WTC11 (cell line): Measurements from ENCODE around the gene GALNTL6. TPM values are rescaled to one million over a fixed set of nuclear protein-coding genes. Genes with fewer than 3 reads are reported as not detected.

Experiments
- ATAC-seq: fragments of 200-7000 bp; cut with Tn5 transposase; 2 replicates; pipeline ENCODE4 v1.10.0; 2021; ENCODE audit warnings: mild to moderate bottlenecking, moderate library complexity
- CTCF ChIA-PET: fragments of 300-600 bp; sonication (Branson Sonifier 250); formaldehyde crosslinking; loops from one replicate; lab custom pipeline; 2021; ENCODE audit warnings: antibody characterized with exemption; lab: Charles Lee
- POLR2A ChIA-PET: fragments of 350-600 bp; sonication (Branson Sonifier 250); formaldehyde crosslinking; loops from one replicate; lab custom pipeline; 2021; ENCODE audit warnings: antibody characterized with exemption; lab: Charles Lee
- DNase-seq: peaks from one replicate; pipeline ENCODE4 v3.0.0; 2021; ENCODE audit warnings: low spot score
- H3K27ac Mint-ChIP-seq: 2 replicates; pipeline ENCODE4 v1.8.0; 2021; ENCODE audit warnings: mixed read lengths
- H3K27me3 Mint-ChIP-seq: 2 replicates; pipeline ENCODE4 v1.8.0; 2021; ENCODE audit warnings: low read depth, mild to moderate bottlenecking, moderate library complexity, mixed read lengths
- H3K36me3 Mint-ChIP-seq: 2 replicates; pipeline ENCODE4 v1.8.0; 2021; ENCODE audit warnings: mixed read lengths
- H3K4me1 Mint-ChIP-seq: 2 replicates; pipeline ENCODE4 v1.8.0; 2022; ENCODE audit warnings: mixed read lengths
- H3K4me3 Mint-ChIP-seq: 2 replicates; pipeline ENCODE4 v1.8.0; 2021; ENCODE audit warnings: mild to moderate bottlenecking, moderate library complexity, mixed read lengths
- H3K9me3 Mint-ChIP-seq: 2 replicates; pipeline ENCODE4 v1.8.0; 2021; ENCODE audit warnings: mixed read lengths
- CREB1 ChIP-seq: sonication (generic); formaldehyde crosslinking; IDR thresholded peaks from 2 replicates; pipeline ENCODE4 v1.8.0; 2023; ENCODE audit warnings: mild to moderate bottlenecking, missing genetic modification reagents
- ETV6 ChIP-seq: sonication (generic); formaldehyde crosslinking; IDR thresholded peaks from 2 replicates; pipeline ENCODE4 v1.8.1; 2022; ENCODE audit warnings: mild to moderate bottlenecking, missing genetic modification reagents
- GABPB1 ChIP-seq: sonication (generic); formaldehyde crosslinking; IDR thresholded peaks from 2 replicates; pipeline ENCODE4 v1.8.1; 2023; ENCODE audit warnings: mild to moderate bottlenecking, missing genetic modification reagents
- IRF2 ChIP-seq: sonication (generic); formaldehyde crosslinking; IDR thresholded peaks from 2 replicates; pipeline ENCODE4 v1.8.0; 2022; ENCODE audit warnings: low read depth, missing genetic modification reagents, borderline replicate concordance
- KAT7 ChIP-seq: sonication (generic); formaldehyde crosslinking; IDR thresholded peaks from 2 replicates; pipeline ENCODE4 v1.8.1; 2023; ENCODE audit warnings: missing genetic modification reagents, mild to moderate bottlenecking, borderline replicate concordance
- SMAD4 ChIP-seq: sonication (generic); formaldehyde crosslinking; IDR thresholded peaks from 2 replicates; pipeline ENCODE4 v1.8.0; 2022; ENCODE audit warnings: mild to moderate bottlenecking, missing genetic modification reagents
- SP1 ChIP-seq: sonication (generic); formaldehyde crosslinking; conservative IDR thresholded peaks from 2 replicates; pipeline ENCODE4 v1.8.1; 2022; ENCODE audit warnings: missing genetic modification reagents
- TEAD4 ChIP-seq: sonication (generic); formaldehyde crosslinking; IDR thresholded peaks from 2 replicates; pipeline ENCODE4 v1.8.0; 2022; ENCODE audit warnings: mild to moderate bottlenecking, missing genetic modification reagents
- ZNF138 ChIP-seq: sonication (generic); formaldehyde crosslinking; conservative IDR thresholded peaks from 2 replicates; pipeline ENCODE4 v1.8.1; 2022; ENCODE audit warnings: mild to moderate bottlenecking, moderate library complexity, missing genetic modification reagents
- ZNF219 ChIP-seq: sonication (generic); formaldehyde crosslinking; IDR thresholded peaks from 2 replicates; pipeline ENCODE4 v1.8.0; 2023; ENCODE audit warnings: missing genetic modification reagents, mild to moderate bottlenecking, borderline replicate concordance
- ZNF317 ChIP-seq: sonication (generic); formaldehyde crosslinking; IDR thresholded peaks from 2 replicates; pipeline ENCODE4 v1.8.1; 2023; ENCODE audit warnings: low read depth, mild to moderate bottlenecking, moderate library complexity, missing genetic modification reagents, borderline replicate concordance
- total RNA-seq: library from RNA; stranded (reverse); gene quantifications from 3 replicates; pipeline ENCODE4 v1.2.3, GENCODE V29; 2021
- TF ChIP-seq, protein P1 (sequence below): sonication (generic); formaldehyde crosslinking; IDR thresholded peaks from 2 replicates; pipeline ENCODE4 v1.8.0; 2022; ENCODE audit warnings: mild to moderate bottlenecking, missing genetic modification reagents
- TF ChIP-seq, protein P2 (sequence below): sonication (generic); formaldehyde crosslinking; IDR thresholded peaks from 2 replicates; pipeline ENCODE4 v1.8.1; 2022; ENCODE audit warnings: mild to moderate bottlenecking, missing genetic modification reagents, moderate library complexity, borderline replicate concordance
- TF ChIP-seq, protein P3 (sequence below): sonication (generic); formaldehyde crosslinking; IDR thresholded peaks from 2 replicates; pipeline ENCODE4 v1.8.1; 2022; ENCODE audit warnings: low read depth, missing genetic modification reagents, borderline replicate concordance
- TF ChIP-seq, protein P4 (sequence below): fragments of 250-450 bp; sonication (Bioruptor Pico); IDR thresholded peaks from 2 replicates; pipeline ENCODE4 v2.1.2; 2022; ENCODE audit warnings: mild to moderate bottlenecking, moderate library complexity
- TF ChIP-seq, protein P5 (sequence below): sonication (generic); formaldehyde crosslinking; IDR thresholded peaks from 2 replicates; pipeline ENCODE4 v1.8.1; 2023; ENCODE audit warnings: mild to moderate bottlenecking, missing genetic modification reagents, borderline replicate concordance

The GALNTL6 gene
- total RNA-seq, 1 experiment from 2014 or later, result 0.24 TPM

DNA sequence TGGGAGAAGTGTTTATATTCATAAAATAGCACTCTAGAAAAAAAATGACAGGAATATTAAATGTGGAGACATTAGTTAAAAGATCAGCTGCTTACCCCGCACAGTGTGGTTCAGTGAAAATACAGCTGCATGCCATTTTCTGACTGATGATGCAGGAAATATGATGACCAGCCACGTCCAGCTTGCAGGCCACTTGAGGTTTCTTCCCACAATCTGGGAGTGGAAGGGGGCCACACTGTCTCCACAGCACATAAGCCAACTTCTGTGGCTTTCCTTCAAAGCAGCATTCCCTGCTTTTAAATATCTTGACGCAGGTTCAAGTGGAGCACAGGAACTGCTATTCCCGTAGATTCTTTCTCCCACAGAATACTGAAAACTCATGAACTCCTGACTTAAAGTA is 1182.0 kb downstream of the GALNTL6 start (continued):
- TF ChIP-seq, protein P1, sequence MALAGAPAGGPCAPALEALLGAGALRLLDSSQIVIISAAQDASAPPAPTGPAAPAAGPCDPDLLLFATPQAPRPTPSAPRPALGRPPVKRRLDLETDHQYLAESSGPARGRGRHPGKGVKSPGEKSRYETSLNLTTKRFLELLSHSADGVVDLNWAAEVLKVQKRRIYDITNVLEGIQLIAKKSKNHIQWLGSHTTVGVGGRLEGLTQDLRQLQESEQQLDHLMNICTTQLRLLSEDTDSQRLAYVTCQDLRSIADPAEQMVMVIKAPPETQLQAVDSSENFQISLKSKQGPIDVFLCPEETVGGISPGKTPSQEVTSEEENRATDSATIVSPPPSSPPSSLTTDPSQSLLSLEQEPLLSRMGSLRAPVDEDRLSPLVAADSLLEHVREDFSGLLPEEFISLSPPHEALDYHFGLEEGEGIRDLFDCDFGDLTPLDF (CRISPR knock-in tag), result no peak
- TF ChIP-seq ETV6 (CRISPR knock-in tag) (no peak), TEAD4 (no peak), ZNF317 (no peak)
- TF ChIP-seq, protein P2, sequence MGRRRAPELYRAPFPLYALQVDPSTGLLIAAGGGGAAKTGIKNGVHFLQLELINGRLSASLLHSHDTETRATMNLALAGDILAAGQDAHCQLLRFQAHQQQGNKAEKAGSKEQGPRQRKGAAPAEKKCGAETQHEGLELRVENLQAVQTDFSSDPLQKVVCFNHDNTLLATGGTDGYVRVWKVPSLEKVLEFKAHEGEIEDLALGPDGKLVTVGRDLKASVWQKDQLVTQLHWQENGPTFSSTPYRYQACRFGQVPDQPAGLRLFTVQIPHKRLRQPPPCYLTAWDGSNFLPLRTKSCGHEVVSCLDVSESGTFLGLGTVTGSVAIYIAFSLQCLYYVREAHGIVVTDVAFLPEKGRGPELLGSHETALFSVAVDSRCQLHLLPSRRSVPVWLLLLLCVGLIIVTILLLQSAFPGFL, result no peak

DNA sequence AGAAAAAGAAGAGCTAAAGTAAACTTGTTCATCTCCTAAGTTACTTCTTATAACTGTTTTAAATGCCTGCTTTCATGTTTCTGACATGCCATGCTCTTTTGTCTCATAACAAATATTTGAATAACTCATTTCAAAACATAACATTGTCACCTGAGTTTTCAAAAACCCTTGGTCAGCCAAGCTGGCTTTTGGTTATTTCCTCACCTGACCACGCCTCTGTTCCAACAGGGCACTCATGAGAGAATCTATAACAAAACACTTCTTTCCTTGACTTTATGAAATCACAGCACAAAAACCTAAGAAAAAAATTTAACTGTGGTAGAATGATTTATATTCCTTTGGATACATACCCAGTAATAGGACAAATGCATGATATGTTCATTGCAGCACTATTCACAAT is 1182.5 kb downstream of the GALNTL6 start:
- H3K27ac Mint-ChIP-seq, result no peak overlapping the region
- TF ChIP-seq, protein P3, sequence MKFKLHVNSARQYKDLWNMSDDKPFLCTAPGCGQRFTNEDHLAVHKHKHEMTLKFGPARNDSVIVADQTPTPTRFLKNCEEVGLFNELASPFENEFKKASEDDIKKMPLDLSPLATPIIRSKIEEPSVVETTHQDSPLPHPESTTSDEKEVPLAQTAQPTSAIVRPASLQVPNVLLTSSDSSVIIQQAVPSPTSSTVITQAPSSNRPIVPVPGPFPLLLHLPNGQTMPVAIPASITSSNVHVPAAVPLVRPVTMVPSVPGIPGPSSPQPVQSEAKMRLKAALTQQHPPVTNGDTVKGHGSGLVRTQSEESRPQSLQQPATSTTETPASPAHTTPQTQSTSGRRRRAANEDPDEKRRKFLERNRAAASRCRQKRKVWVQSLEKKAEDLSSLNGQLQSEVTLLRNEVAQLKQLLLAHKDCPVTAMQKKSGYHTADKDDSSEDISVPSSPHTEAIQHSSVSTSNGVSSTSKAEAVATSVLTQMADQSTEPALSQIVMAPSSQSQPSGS (CRISPR knock-in tag), result no peak
- no peak for TF ChIP-seq GABPB1
- TF ChIP-seq SMAD4 (CRISPR knock-in tag), result no peak
- TF ChIP-seq, protein P4, sequence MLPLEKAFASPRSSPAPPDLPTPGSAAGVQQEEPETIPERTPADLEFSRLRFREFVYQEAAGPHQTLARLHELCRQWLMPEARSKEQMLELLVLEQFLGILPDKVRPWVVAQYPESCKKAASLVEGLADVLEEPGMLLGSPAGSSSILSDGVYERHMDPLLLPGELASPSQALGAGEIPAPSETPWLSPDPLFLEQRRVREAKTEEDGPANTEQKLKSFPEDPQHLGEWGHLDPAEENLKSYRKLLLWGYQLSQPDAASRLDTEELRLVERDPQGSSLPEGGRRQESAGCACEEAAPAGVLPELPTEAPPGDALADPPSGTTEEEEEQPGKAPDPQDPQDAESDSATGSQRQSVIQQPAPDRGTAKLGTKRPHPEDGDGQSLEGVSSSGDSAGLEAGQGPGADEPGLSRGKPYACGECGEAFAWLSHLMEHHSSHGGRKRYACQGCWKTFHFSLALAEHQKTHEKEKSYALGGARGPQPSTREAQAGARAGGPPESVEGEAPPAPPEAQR (CRISPR knock-in tag), result no peak
- TF ChIP-seq ZNF219, result no peak
- TF ChIP-seq, protein P2, result no peak
- TF ChIP-seq CREB1 (CRISPR knock-in tag), result no peak
- TF ChIP-seq KAT7 (CRISPR knock-in tag), result no peak
- no peak for TF ChIP-seq ZNF138 (CRISPR knock-in tag)
- TF ChIP-seq SP1 (CRISPR knock-in tag), result no peak
- TF ChIP-seq, protein P5, sequence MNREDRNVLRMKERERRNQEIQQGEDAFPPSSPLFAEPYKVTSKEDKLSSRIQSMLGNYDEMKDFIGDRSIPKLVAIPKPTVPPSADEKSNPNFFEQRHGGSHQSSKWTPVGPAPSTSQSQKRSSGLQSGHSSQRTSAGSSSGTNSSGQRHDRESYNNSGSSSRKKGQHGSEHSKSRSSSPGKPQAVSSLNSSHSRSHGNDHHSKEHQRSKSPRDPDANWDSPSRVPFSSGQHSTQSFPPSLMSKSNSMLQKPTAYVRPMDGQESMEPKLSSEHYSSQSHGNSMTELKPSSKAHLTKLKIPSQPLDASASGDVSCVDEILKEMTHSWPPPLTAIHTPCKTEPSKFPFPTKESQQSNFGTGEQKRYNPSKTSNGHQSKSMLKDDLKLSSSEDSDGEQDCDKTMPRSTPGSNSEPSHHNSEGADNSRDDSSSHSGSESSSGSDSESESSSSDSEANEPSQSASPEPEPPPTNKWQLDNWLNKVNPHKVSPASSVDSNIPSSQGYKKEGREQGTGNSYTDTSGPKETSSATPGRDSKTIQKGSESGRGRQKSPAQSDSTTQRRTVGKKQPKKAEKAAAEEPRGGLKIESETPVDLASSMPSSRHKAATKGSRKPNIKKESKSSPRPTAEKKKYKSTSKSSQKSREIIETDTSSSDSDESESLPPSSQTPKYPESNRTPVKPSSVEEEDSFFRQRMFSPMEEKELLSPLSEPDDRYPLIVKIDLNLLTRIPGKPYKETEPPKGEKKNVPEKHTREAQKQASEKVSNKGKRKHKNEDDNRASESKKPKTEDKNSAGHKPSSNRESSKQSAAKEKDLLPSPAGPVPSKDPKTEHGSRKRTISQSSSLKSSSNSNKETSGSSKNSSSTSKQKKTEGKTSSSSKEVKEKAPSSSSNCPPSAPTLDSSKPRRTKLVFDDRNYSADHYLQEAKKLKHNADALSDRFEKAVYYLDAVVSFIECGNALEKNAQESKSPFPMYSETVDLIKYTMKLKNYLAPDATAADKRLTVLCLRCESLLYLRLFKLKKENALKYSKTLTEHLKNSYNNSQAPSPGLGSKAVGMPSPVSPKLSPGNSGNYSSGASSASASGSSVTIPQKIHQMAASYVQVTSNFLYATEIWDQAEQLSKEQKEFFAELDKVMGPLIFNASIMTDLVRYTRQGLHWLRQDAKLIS, result no peak
- no peak for TF ChIP-seq IRF2 (CRISPR knock-in tag)
- CTCF ChIA-PET, result interaction anchor here (1.7 to 1.8 kb wide), 2 partner anchors 18 to 306 kb away, joined by 4 to 5 read pairs; no protein-coding TSS in a partner anchor
- POLR2A ChIA-PET, result no interaction called here
- no peaks in the 10 kb centered on the region for H3K36me3 Mint-ChIP-seq
- no peak overlapping the region for H3K4me3 Mint-ChIP-seq
- peaks cover 5% of the 10 kb centered on the region for H3K4me1 Mint-ChIP-seq
- no peak for DNase-seq
- peaks cover 3% of the 10 kb centered on the region; the same call in 1 of the 2 replicates for H3K27me3 Mint-ChIP-seq
- no peaks in the 10 kb centered on the region for H3K9me3 Mint-ChIP-seq
- no peak for ATAC-seq
